MCF 10A (cell line): ENCODE data around the gene ZMYND8. TPM values are rescaled to one million over a fixed set of nuclear protein-coding genes. Genes with fewer than 3 reads are reported as not detected.

Experiments used
- BruUV-seq: library from RNA; stranded (reverse); fragments of 400-500 nt; replicated peaks from 2 replicates; lab custom pipeline; 2021; lab: Mats Ljungman, UMichigan
- CTCF ChIA-PET: fragments of 300-600 bp; sonication (Branson Sonifier 250); formaldehyde crosslinking; extraction: SDS; loops from one replicate; lab custom pipeline; 2021; ENCODE audit warnings: antibody characterized with exemption, inconsistent platforms; lab: Yijun Ruan, JAX
- POLR2A ChIA-PET: fragments of 300-600, 350-650 bp; sonication (Branson Sonifier 250); formaldehyde crosslinking; extraction: SDS; loops from one replicate; lab custom pipeline; 2020; ENCODE audit warnings: antibody characterized with exemption, inconsistent platforms; lab: Yijun Ruan, JAX
- DNase-seq: peaks from one replicate; pipeline ENCODE4 v3.0.0-alpha.2; 2018; ENCODE audit not compliant: unreplicated experiment
- H3K27ac Mint-ChIP-seq: one replicate; pipeline ENCODE4 v1.8.0; 2022; ENCODE audit warnings: mild to moderate bottlenecking, low read depth, mixed read lengths; ENCODE audit not compliant: unreplicated experiment
- H3K27me3 Mint-ChIP-seq: one replicate; pipeline ENCODE4 v1.8.0; 2022; ENCODE audit warnings: mixed read lengths; ENCODE audit not compliant: insufficient read depth, unreplicated experiment
- H3K36me3 Mint-ChIP-seq: one replicate; pipeline ENCODE4 v1.8.0; 2022; ENCODE audit warnings: mild to moderate bottlenecking, moderate library complexity, mixed read lengths; ENCODE audit not compliant: insufficient read depth, unreplicated experiment
- H3K4me1 Mint-ChIP-seq: one replicate; pipeline ENCODE4 v1.8.0; 2022; ENCODE audit warnings: mixed read lengths; ENCODE audit not compliant: insufficient read depth, unreplicated experiment
- H3K4me3 Mint-ChIP-seq: one replicate; pipeline ENCODE4 v1.8.0; 2022; ENCODE audit warnings: mild to moderate bottlenecking, moderate library complexity, mixed read lengths; ENCODE audit not compliant: unreplicated experiment
- H3K9me3 Mint-ChIP-seq: one replicate; pipeline ENCODE4 v1.8.0; 2022; ENCODE audit warnings: mixed read lengths; ENCODE audit not compliant: unreplicated experiment
- intact Hi-C: fragments of 100-400 bp; cut with micrococcal nuclease; formaldehyde crosslinking; loops from 2 replicates; pipeline ENCODE4 v1.14.1; 2022
- total RNA-seq: library from RNA; stranded (reverse); gene quantifications from 2 replicates; pipeline ENCODE4 v1.2.3, GENCODE V29; 2022
- TF ChIP-seq, protein P1 (sequence below): fragments of 200-600 bp; IDR thresholded peaks from one replicate; pipeline ENCODE4 v1.8.0; 2022; ENCODE audit warnings: antibody characterized with exemption, mild to moderate bottlenecking; ENCODE audit not compliant: unreplicated experiment

The ZMYND8 gene
- total RNA-seq, 1 experiment from 2014 or later, result 127 TPM

DNA sequence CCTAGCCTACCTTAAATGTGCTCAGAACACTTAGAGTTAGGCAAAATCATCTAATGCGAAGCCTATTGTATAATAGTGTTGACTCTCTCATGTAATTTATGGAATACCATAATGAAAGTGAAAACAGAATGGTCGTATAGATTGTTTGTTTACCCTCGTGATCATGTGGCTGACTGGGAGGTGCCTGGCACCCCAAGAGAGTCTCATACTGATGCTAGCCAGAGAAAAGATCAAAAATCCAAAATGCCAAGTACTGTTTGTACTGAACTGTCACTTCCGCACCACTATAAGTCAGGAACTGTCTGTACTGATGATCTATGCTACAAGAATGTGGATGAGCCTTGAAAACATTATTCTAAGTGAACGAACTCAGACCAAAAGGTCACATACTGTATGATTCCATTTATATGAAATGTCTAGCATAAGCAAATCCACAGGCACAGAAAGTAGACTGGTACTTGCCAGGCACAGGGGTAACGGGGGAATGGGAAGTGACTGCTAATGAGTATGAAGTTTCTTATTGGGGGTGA lies 22.4 kb downstream of the ZMYND8 start:
- Mint-ChIP-seq H3K27me3 (no peaks in the 10 kb centered on the region), H3K27ac (peak overlapping the region; percentile 96), H3K4me3 (peak overlapping the region; percentile 72), H3K9me3 (peaks cover 8% of the 10 kb centered on the region), H3K4me1 (peaks cover 67% of the 10 kb centered on the region), H3K36me3 (peaks cover 89% of the 10 kb centered on the region)
- intact Hi-C loops, result loop anchor here (1.0 kb wide), 3 partner anchors 17 to 60 kb away; partner anchors contain the start of gene ZMYND8
- TF ChIP-seq, protein P1, sequence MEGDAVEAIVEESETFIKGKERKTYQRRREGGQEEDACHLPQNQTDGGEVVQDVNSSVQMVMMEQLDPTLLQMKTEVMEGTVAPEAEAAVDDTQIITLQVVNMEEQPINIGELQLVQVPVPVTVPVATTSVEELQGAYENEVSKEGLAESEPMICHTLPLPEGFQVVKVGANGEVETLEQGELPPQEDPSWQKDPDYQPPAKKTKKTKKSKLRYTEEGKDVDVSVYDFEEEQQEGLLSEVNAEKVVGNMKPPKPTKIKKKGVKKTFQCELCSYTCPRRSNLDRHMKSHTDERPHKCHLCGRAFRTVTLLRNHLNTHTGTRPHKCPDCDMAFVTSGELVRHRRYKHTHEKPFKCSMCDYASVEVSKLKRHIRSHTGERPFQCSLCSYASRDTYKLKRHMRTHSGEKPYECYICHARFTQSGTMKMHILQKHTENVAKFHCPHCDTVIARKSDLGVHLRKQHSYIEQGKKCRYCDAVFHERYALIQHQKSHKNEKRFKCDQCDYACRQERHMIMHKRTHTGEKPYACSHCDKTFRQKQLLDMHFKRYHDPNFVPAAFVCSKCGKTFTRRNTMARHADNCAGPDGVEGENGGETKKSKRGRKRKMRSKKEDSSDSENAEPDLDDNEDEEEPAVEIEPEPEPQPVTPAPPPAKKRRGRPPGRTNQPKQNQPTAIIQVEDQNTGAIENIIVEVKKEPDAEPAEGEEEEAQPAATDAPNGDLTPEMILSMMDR, result no peak
- CTCF ChIA-PET, result interaction anchor here (0.6 to 3.4 kb wide), 13 partner anchors 9 to 1849 kb away, joined by 3 to 17 read pairs (median 5); partner anchors contain the start of gene ZMYND8
- POLR2A ChIA-PET, result interaction anchor here (0.7 to 46.0 kb wide), 13 partner anchors 9 to 129 kb away, joined by 3 to 1977 read pairs (median 6); partner anchors contain the start of gene ZMYND8
- BruUV-seq, result no TSS peak
- DNase-seq, result peak; percentile 96

DNA sequence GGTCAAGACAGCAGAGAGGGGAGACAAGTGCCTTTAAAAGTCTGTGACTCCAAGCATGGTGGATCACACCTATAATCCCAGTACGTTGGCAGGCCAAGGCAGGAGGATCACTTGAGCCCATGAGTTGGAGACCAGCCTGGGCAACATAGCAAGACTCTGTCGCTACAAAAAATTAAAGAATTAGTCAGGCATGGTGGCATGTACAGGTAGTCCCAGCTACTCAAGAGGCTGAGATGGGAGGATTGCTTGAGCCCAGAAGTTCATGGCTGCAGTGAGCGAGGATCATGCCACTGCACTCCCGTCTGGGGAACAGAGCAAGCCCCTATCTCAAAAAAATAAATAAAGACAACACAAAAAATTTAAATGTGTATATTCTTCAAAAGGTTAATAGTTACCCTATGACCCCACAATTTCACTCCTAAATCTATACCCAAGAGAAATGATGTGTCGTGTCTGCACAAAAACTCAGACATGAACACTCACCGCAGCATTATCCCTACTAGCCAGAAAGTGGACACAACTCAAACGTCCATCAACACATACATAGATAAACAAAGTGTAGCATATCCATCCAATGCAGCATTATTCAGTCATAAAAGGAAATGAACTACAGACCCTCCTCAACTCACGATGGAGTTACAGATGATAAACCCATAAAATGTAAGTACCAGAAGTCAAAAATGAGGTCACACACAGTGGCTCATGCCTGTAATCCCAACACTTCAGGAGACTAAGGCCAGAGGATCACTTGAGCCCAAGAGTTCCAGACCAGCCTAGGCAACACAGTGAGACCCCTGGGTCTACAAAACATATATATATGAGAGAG lies 23.9 kb downstream of the ZMYND8 start:
- ChIA-PET POLR2A (interaction anchor here (1.0 to 46.0 kb wide), 14 partner anchors 8 to 169 kb away, joined by 5 to 1977 read pairs (median 8); partner anchors contain the start of genes NCOA3 and ZMYND8), CTCF (interaction anchor here (0.7 to 3.4 kb wide), 6 partner anchors 16 to 60 kb away, joined by 3 to 17 read pairs (median 8); partner anchors contain the start of gene ZMYND8)
- BruUV-seq, result no TSS peak
- intact Hi-C loops, result no loop called here
- TF ChIP-seq, protein P1, result no peak
- H3K27ac Mint-ChIP-seq, result peak overlapping the region; percentile 96
- peak overlapping the region; percentile 72 for H3K4me3 Mint-ChIP-seq
- peaks cover 70% of the 10 kb centered on the region for H3K4me1 Mint-ChIP-seq
- peaks cover 8% of the 10 kb centered on the region for H3K9me3 Mint-ChIP-seq
- H3K36me3 Mint-ChIP-seq, result peaks cover 79% of the 10 kb centered on the region
- no peaks in the 10 kb centered on the region for H3K27me3 Mint-ChIP-seq
- no peak for DNase-seq

DNA sequence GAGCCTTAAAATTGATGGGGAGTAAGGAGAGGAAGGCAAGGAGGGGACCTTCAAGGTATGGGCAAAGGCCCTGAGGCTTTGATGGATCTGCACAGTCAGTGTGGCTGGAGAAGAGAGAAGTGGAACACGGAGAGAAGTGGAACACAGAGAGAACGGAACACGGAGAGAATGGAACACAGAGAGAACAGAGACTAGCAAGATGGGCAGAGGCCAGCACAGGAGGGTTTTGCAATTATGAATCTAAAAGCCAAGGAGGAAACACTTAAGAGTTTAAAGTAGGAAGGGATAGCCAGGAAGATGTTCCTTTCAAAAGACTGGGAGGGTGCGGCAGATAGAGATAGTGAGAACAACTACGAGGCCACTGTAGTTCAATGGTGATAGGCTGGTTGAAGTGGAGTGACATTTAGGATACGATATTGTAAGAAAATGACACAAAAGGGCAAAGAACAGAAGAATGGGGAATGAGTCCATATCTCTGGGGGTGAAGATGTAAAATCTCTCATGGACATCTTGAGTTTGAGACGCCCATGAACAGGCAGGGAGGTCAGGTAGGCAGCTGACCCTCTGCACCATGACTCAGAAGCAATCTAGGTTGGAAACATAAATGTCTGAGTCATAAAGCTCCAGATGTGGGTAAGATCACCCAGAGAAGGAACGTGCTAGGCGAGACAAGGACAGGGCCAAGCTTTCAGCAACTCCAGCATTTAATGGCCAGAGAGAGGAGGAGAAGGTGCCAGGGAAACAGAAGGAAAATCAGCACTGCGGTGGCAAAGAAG lies 25.4 kb downstream of the ZMYND8 start:
- intact Hi-C loops, result no loop called here
- ChIA-PET POLR2A (interaction anchor here (0.7 to 46.0 kb wide), 22 partner anchors 8 to 171 kb away, joined by 3 to 1977 read pairs (median 5); partner anchors contain the start of genes NCOA3 and ZMYND8), CTCF (interaction anchor here (1.1 to 3.0 kb wide), 6 partner anchors 10 to 58 kb away, joined by 4 to 15 read pairs (median 12); no protein-coding TSS in a partner anchor)
- Mint-ChIP-seq H3K36me3 (peaks cover 79% of the 10 kb centered on the region), H3K9me3 (peaks cover 8% of the 10 kb centered on the region), H3K27ac (peak overlapping the region; percentile 96), H3K4me3 (peak overlapping the region; percentile 55), H3K27me3 (no peaks in the 10 kb centered on the region), H3K4me1 (peaks cover 61% of the 10 kb centered on the region)
- no TSS peak for BruUV-seq
- TF ChIP-seq, protein P1, result no peak
- peak; percentile 91 for DNase-seq
